Activated CD4-positive, alpha-beta T cell treated with anti-CD3 and anti-CD28 coated beads, Interleukin-2, amount 50 U/mL, for 1 hour (primary cell): ENCODE data around the gene KANSL1.

Experiments
- DNase-seq: peaks from one replicate; pipeline ENCODE4 v3.0.0-alpha.2; 2020

KANSL1 gene

GRCh38 chr17:46163929-46164594, 29.2 kb downstream of the KANSL1 start:
- no peak for DNase-seq

DNA sequence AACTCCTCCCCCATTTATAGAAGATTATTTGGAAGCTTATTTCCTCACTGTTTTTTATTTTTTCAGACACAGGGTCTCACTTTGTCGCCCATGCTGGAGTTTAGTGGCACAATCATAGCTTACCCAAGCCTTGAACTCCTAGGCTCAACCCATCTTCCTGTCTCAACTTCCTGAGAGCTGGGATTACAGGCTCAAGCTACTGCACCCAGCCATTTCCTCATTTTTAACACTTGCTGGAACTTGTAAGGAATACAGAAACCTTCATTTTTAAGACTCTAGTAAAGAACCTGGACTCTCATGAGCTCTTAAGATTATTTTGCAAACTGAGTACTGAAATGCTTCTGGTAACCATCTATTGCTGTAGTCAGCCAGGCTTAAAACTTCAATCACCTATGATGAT, 29.9 kb downstream of the KANSL1 start:
- no peak for DNase-seq

- no peak for DNase-seq
Measured at GRCh38 chr17:46162866-46163265, 30.4 kb downstream of the KANSL1 start.

- no peak for DNase-seq
Measured at GRCh38 chr17:46160169-46160568, 33.1 kb downstream of the KANSL1 start.

DNA sequence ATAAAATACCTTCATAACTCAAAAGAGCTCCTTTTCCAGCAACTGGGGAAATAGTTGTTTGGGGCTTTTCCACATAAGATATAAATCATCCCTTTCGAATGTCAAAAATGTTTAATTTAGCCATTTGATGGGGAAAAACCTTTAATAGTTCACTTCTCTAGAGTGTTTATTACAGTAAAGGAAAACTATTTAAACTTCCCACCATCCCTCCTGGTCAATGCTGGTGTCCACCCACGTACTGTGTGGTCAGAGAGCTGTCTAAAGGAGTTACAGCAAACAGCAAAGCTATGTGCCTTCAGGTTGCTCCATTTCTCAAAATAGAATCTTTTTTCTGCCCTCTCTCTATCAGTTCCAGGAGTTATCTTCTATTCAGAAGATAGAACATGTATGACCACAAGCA, 33.5 kb downstream of the KANSL1 start:
- DNase-seq, result no peak

- no peak for DNase-seq
Measured at GRCh38 chr17:46158323-46159296, 34.6 kb downstream of the KANSL1 start.

- no peak for DNase-seq
Measured at GRCh38 chr17:46157443-46158062, 35.7 kb downstream of the KANSL1 start.

GRCh38 chr17:46154151-46154816, 38.9 kb downstream of the KANSL1 start:
- DNase-seq, result peak; percentile 7

GRCh38 chr17:46152423-46152822, 40.8 kb downstream of the KANSL1 start:
- DNase-seq, result no peak

DNA sequence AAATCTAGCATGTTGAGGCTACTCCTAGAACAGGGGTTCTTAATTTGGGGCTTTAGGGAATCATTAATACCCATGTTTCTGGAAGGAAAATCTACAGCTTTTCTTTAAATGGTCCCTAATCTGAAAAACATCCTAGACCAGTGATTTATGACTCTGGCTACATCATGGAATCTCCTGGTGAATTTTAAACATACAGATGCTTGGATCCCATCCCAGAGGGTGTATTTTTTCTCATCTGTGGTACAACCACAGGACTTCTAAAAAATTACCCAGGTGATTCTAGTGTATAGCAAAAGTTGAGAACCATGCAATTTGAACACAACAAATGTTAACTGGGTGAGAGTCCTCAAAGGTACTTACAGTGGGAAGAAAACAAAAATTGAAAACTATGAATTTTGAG, 41.5 kb downstream of the KANSL1 start:
- no peak for DNase-seq

DNA sequence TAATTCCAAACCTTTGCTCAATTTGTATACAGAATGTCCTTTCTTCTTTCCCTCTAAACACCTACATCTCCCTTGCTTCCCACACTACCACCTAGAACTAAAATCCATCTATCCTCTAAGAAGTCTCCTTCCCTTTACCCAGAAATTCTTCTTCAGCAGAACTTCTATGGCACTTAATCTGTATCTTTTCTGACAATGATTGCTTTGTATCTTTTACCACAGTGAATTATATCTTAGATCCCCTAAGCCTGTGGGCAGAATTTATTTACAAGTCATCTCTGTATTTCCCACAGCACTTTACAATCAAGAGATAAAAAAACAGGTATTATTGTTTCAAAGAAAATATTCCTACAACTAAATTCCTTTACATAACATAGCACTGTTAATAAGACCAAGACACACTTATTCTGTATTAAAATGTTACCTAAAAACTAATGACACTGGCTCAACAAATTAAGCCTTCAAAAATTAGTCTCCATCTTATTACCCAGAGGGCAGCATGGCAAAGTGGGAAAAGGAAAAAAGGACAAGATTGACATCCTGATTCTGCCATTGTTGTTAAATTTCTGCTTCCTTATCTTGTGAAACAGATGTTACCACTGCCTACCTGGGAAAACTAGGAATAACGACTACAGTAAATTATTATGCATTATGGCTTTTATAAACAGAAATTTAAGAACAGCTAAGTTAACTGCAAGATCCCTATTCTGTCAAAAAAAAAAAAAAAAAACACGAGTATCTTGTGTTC, 42.8 kb downstream of the KANSL1 start:
- DNase-seq, result no peak

- no peak for DNase-seq
Measured at GRCh38 chr17:46148247-46148646, 45.0 kb downstream of the KANSL1 start.

GRCh38 chr17:46147296-46147695, 45.9 kb downstream of the KANSL1 start:
- DNase-seq, result no peak

GRCh38 chr17:46144246-46144645, 49.0 kb downstream of the KANSL1 start:
- no peak for DNase-seq

DNA sequence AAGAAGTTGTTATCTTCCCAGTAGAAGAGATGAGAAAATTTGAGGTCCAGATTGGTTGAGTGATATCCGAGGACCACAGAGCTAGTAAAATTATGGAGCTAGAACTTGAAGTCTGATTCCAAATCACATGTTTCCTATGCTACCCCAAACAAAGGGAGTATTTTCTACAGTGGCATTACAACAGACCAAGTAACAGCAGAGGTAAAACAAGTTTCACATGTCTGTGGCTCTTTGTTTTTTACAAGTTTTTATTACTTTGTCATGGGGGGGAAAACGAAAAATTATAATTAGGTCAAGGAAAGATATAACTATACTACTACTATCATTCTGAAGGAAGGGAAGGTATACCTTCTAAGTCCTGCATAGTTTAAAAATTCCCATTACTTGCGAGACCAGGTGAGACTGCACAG, 49.4 kb downstream of the KANSL1 start:
- DNase-seq, result no peak

DNA sequence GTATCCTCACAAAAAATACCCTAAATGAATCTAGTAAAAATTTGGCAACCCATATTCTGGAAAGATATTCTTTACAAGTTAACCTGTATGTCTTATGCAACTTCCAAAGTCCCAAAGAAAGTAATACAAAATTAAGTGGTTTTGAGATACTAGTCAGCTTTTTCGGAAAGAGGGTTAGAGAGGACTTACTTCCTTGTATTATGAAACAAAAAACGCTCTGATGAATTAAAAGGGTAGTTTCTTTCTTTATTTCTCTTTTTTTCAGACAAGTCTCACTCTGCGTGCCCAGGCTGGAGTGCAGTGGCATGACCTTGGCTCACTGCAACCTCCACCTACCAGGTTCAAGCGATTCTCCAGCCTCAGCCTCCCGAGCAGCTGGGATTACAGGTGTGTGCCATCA, 51.6 kb downstream of the KANSL1 start:
- DNase-seq, result no peak

DNA sequence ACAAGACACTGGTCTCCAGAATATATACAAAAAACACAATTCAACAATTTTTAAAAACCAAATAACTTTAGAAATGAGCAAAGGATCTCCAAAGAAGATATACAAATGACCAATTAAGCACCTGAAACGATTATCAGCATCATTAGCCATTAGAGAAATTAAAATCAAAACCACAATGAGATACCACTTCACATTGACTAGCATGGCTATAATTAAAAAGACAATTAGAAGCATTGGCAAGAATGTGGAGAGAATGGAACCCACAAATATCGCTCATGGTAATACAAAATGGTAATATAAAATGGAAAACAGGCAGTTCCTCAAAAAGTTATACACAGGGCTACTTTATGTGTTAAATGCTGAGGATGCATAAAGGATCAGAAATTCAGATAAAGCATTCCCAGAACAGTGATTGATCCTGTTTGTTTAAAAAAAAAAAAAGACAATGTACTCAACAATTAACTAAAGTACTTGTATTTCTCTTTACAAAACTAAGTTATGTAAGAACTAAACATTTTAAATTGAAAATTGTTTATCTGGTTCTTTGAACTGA, 52.5 kb downstream of the KANSL1 start:
- no peak for DNase-seq

DNA sequence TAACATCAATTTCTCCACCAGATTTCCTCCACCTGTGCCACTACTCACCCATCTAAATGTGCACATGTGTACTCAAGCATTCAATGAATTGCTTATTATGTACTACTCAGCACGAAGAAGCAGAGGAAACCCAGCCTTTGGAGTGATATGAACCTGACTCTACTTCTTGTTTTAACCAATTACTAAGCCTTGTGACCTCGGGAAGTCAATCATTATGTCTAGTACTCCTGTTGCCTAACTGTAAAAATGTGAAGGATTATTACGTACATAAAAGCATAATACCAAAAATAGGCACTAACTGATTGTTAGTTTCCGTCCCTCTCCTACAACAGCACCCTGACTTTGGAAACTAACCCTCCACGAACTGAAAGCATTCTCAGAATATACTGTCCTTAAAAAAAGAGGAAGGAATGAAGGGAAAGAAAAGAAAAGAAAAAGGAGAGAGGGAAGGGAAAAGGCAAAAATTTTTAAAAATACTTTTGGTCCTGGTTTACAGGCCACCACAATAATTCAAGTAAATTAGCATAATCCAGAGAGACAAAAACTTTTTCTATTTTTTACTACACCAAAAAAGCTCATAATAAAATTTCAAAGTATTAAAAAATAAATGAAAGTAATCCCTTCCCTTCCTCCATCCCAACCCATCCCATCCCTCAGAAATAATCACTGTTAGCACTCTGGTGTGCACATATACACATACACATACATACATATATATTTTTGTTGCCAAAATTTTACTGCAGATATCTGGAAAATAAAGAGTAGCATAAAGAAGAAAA, 53.6 kb downstream of the KANSL1 start:
- no peak for DNase-seq

DNA sequence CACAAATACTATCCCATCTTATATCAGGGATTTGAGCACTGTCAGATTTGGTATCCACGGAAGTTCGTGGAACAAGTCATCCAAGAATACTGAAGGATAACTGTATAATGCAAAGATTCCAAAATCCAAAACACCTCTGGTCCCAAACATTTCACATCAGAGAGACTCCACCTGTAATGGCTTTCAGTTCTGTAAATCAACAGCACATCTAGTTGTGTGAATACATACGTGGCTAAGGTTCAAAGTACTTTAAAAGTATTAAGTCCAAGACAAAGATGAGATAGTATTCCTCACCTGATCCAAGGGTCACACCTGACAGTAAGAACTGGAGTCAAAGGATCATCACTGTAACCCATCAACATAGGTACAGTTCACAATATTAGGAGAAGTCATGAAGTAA, 54.8 kb downstream of the KANSL1 start:
- no peak for DNase-seq

GRCh38 chr17:46136820-46137219, 56.4 kb downstream of the KANSL1 start:
- DNase-seq, result no peak

- no peak for DNase-seq
Measured at GRCh38 chr17:46135879-46136563, 57.2 kb downstream of the KANSL1 start.
